Mammary epithelial cell (primary cell): ENCODE results near the gene GALNT17.

Experiments used
- CTCF ChIP-seq, 2 donors: IDR thresholded peaks in 1 of 2; conservative IDR thresholded peaks in 1 of 2; 2 replicates each; pipeline ENCODE4 v1.5.1; 2011 to 2012; ENCODE audit warnings: inconsistent platforms in 2 of 2, low read length in 2 of 2, mild to moderate bottlenecking in 2 of 2, control low read depth in 1 of 2, low read depth in 1 of 2; ENCODE audit not compliant: insufficient read depth in 1 of 2; ENCODE audit errors: extremely low read depth in 1 of 2
- EZH2 ChIP-seq: IDR thresholded peaks from 2 replicates; pipeline ENCODE4 v1.6.1; 2012; ENCODE audit warnings: low read length, inconsistent platforms, borderline replicate concordance

- no peak for TF ChIP-seq CTCF (conservative IDR thresholded peaks at IDR 0.05 in 1 of 2, IDR thresholded peaks at IDR 0.05 in 1 of 2; ENCODE audit: extremely low read depth in 1 of 2, insufficient read depth in 1 of 2, low read depth in 1 of 2, low read length in 2 of 2)
- no peak for TF ChIP-seq EZH2
These were observed 529.8 kb downstream of the GALNT17 start for GRCh38 chr7:71661671-71662224.
